H9 (cell line): ENCODE results near the gene EPHA2. TPM values are rescaled to one million over a fixed set of nuclear protein-coding genes. Genes with fewer than 3 reads are reported as not detected.

Source experiments
- DNase-seq: peaks from one replicate; pipeline ENCODE4 v3.0.0-alpha.2; 2017
- H2AFZ ChIP-seq: one replicate; pipeline ENCODE4 v1.6.1; 2013; ENCODE audit warnings: mild to moderate bottlenecking, low read length, control low read depth, moderate library complexity
- H2AK5ac ChIP-seq: 2 replicates; pipeline ENCODE4 v1.6.1; 2013; ENCODE audit warnings: low read length, control low read depth, mixed read lengths; ENCODE audit not compliant: insufficient read length
- H2BK120ac ChIP-seq: one replicate; pipeline ENCODE4 v1.6.1; 2013; ENCODE audit warnings: low read depth, mild to moderate bottlenecking, low read length, control low read depth, inconsistent platforms; ENCODE audit not compliant: poor library complexity, severe bottlenecking
- H2BK12ac ChIP-seq: 2 replicates; pipeline ENCODE4 v1.6.1; 2013; ENCODE audit warnings: low read length, control low read depth, mixed read lengths, low read depth; ENCODE audit not compliant: insufficient read length
- H2BK15ac ChIP-seq: 2 replicates; pipeline ENCODE4 v1.6.1; 2013; ENCODE audit warnings: low read depth, low read length, control low read depth
- H2BK20ac ChIP-seq: one replicate; pipeline ENCODE4 v1.6.1; 2013; ENCODE audit warnings: low read depth, mild to moderate bottlenecking, low read length, control low read depth, inconsistent platforms; ENCODE audit not compliant: poor library complexity, severe bottlenecking
- H2BK5ac ChIP-seq: 2 replicates; pipeline ENCODE4 v1.6.1; 2013; ENCODE audit warnings: low read length, control low read depth, mixed read lengths; ENCODE audit not compliant: insufficient read length
- H3K14ac ChIP-seq: 2 replicates; pipeline ENCODE4 v1.6.1; 2013; ENCODE audit warnings: low read length, control low read depth; ENCODE audit not compliant: insufficient read depth
- H3K18ac ChIP-seq: 2 replicates; pipeline ENCODE4 v1.6.1; 2013; ENCODE audit warnings: low read depth, mild to moderate bottlenecking, mixed read lengths, low read length, control low read depth; ENCODE audit not compliant: insufficient read length
- H3K23ac ChIP-seq: 2 replicates; pipeline ENCODE4 v1.6.1; 2013; ENCODE audit warnings: low read length, control low read depth, mixed read lengths, low read depth; ENCODE audit not compliant: insufficient read length
- H3K23me2 ChIP-seq: 2 replicates; pipeline ENCODE4 v1.6.1; 2013; ENCODE audit warnings: low read depth, mild to moderate bottlenecking, mixed read lengths, low read length, control low read depth; ENCODE audit not compliant: insufficient read length, poor library complexity, severe bottlenecking
- H3K27ac ChIP-seq: 2 replicates; pipeline ENCODE4 v1.5.1; 2013; ENCODE audit warnings: low read length, control low read depth, mixed read lengths, low read depth; ENCODE audit not compliant: insufficient read length
- H3K27me3 ChIP-seq: 2 replicates; pipeline ENCODE4 v1.6.1; 2013; ENCODE audit warnings: low read length, control low read depth, inconsistent platforms; ENCODE audit not compliant: insufficient read depth
- H3K4ac ChIP-seq: 2 replicates; pipeline ENCODE4 v1.6.1; 2013; ENCODE audit warnings: low read depth, mild to moderate bottlenecking, control low read depth, inconsistent platforms, low read length, moderate library complexity
- H3K4me1 ChIP-seq: 2 replicates; pipeline ENCODE4 v1.6.1; 2013; ENCODE audit warnings: low read length, control low read depth, inconsistent platforms; ENCODE audit not compliant: insufficient read depth
- H3K4me2 ChIP-seq: 2 replicates; pipeline ENCODE4 v1.6.1; 2013; ENCODE audit warnings: low read length, control low read depth, mixed read lengths; ENCODE audit not compliant: insufficient read length, insufficient read depth
- H3K56ac ChIP-seq: 2 replicates; pipeline ENCODE4 v1.6.1; 2013; ENCODE audit warnings: low read depth, mild to moderate bottlenecking, mixed read lengths, low read length, control low read depth; ENCODE audit not compliant: insufficient read length
- H3K79me1 ChIP-seq: 2 replicates; pipeline ENCODE4 v1.6.1; 2013; ENCODE audit warnings: low read depth, mild to moderate bottlenecking, moderate library complexity, low read length, control low read depth, inconsistent platforms; ENCODE audit not compliant: insufficient read depth, poor library complexity, severe bottlenecking
- H3K79me2 ChIP-seq: 2 replicates; pipeline ENCODE4 v1.6.1; 2013; ENCODE audit warnings: low read length, control low read depth, inconsistent platforms; ENCODE audit not compliant: insufficient read depth
- H3K9ac ChIP-seq: 2 replicates; pipeline ENCODE4 v1.6.1; 2013; ENCODE audit warnings: low read length, control low read depth, mixed read lengths; ENCODE audit not compliant: insufficient read length; ENCODE audit errors: extremely low read depth
- H3K9me3 ChIP-seq: one replicate; pipeline ENCODE4 v1.6.1; 2013; ENCODE audit warnings: low read depth, low read length, inconsistent platforms; ENCODE audit not compliant: control insufficient read depth
- H3T11ph ChIP-seq: one replicate; pipeline ENCODE4 v1.6.1; 2013; ENCODE audit warnings: mild to moderate bottlenecking, low read length, control low read depth, inconsistent platforms
- H4K20me1 ChIP-seq: one replicate; pipeline ENCODE4 v1.6.1; 2013; ENCODE audit not compliant: control insufficient read depth, insufficient read length, insufficient read depth
- H4K5ac ChIP-seq: 2 replicates; pipeline ENCODE4 v1.6.1; 2013; ENCODE audit warnings: low read depth, mild to moderate bottlenecking, mixed read lengths, low read length, control low read depth; ENCODE audit not compliant: insufficient read length
- H4K8ac ChIP-seq: replicated peaks from 2 replicates; pipeline ENCODE4 v1.6.1; 2013; ENCODE audit warnings: low read length, control low read depth, mixed read lengths, low read depth; ENCODE audit not compliant: insufficient read length
- H4K91ac ChIP-seq: 2 replicates; pipeline ENCODE4 v1.6.1; 2013; ENCODE audit warnings: low read depth, mild to moderate bottlenecking, moderate library complexity, mixed read lengths, low read length, control low read depth; ENCODE audit not compliant: insufficient read length
- H3K27ac Mint-ChIP-seq, 3 experiments: 2 replicates in 2 of 3; 3 replicates in 1 of 3; pipeline ENCODE4 v1.8.0; 2020 to 2021; ENCODE audit warnings: mixed read lengths in 3 of 3, mild to moderate bottlenecking in 1 of 3, moderate library complexity in 1 of 3
- H3K27me3 Mint-ChIP-seq: 2 replicates; pipeline ENCODE4 v1.8.0; 2021; ENCODE audit warnings: low read depth, mild to moderate bottlenecking, moderate library complexity, mixed read lengths
- H3K36me3 Mint-ChIP-seq, 3 experiments: 2 replicates in 2 of 3; 3 replicates in 1 of 3; pipeline ENCODE4 v1.8.0; 2020 to 2021; ENCODE audit warnings: low read depth in 3 of 3, mixed read lengths in 3 of 3; ENCODE audit not compliant: insufficient read depth in 1 of 3
- H3K4me1 Mint-ChIP-seq, 2 experiments: 2 replicates each; pipeline ENCODE4 v1.8.0; 2020; ENCODE audit warnings: mixed read lengths in 2 of 2
- H3K4me3 Mint-ChIP-seq, 2 experiments: 2 replicates in 1 of 2; 3 replicates in 1 of 2; pipeline ENCODE4 v1.8.0; 2020 to 2021; ENCODE audit warnings: mild to moderate bottlenecking in 2 of 2, mixed read lengths in 2 of 2, moderate library complexity in 1 of 2
- H3K9me3 Mint-ChIP-seq, 2 experiments: 2 replicates in 1 of 2; 3 replicates in 1 of 2; pipeline ENCODE4 v1.8.0; 2020; ENCODE audit warnings: mild to moderate bottlenecking in 2 of 2, mixed read lengths in 2 of 2, moderate library complexity in 1 of 2
- WGBS: extraction: QIAGEN DNeasy Blood & Tissue Kit; methylation state at CpG from one replicate; pipeline ENCODE4 v1.1.7; 2013; ENCODE audit warnings: missing lambda C conversion rate, low lambda C conversion rate, mixed read lengths; ENCODE audit not compliant: insufficient read length; ENCODE audit errors: extremely low coverage; 5-methylcytosine and 5-hydroxymethylcytosine counted together
- total RNA-seq: library from RNA; stranded (reverse); gene quantifications from 2 replicates; pipeline ENCODE4 v1.2.1, GENCODE V29; 2021
- TF ChIP-seq, protein P1 (sequence below): fragments of 200-600 bp; sonication (generic); conservative IDR thresholded peaks from 3 replicates; pipeline ENCODE4 v1.8.0; 2021; ENCODE audit warnings: antibody characterized with exemption, mild to moderate bottlenecking

The EPHA2 gene
- total RNA-seq, 1 experiment from 2014 or later = 33.1 TPM

DNA sequence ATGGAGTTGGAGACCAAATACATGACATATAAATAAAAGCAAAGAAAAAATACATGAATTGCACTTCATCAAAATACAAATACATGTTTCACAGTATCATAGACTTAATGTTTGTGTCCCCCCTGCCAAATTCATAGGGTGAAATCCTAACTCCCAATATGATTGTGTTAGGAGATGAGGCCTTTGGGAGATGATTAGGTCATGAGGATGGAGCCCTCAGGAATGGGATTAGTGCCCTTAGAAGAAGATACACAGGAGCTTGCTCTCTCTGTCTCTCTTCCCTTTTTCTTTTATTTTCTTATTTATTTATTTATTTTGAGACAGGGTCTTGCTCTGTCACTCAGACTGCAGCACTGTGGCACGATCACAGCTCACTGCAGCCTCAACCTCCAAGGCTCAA is 56.5 kb downstream of the EPHA2 start:
- Histone ChIP-seq H3K56ac (no peak overlapping the region), H4K20me1 (no peaks in the 10 kb centered on the region), H2AFZ (no peak overlapping the region), H2BK15ac (no peak overlapping the region), H3K27ac (no peak overlapping the region), H3K79me1 (no peaks in the 10 kb centered on the region), H3K4me1 (no peaks in the 10 kb centered on the region), H4K91ac (no peak overlapping the region), H3K27me3 (no peaks in the 10 kb centered on the region), H3K9me3 (no peaks in the 10 kb centered on the region), H3K23ac (no peak overlapping the region), H3K14ac (no peak overlapping the region), H2BK20ac (no peak overlapping the region), H3T11ph (no peak overlapping the region), H2AK5ac (no peak overlapping the region), H2BK5ac (no peak overlapping the region), H2BK120ac (no peak overlapping the region), H4K8ac (no peak overlapping the region), H4K5ac (no peak overlapping the region), H3K4ac (no peak overlapping the region), H3K23me2 (no peaks in the 10 kb centered on the region), H3K4me2 (no peak overlapping the region), H3K9ac (no peak overlapping the region), H2BK12ac (no peak overlapping the region), H3K79me2 (no peaks in the 10 kb centered on the region), H3K18ac (no peak overlapping the region)
- Mint-ChIP-seq H3K27me3 (peaks cover 27% of the 10 kb centered on the region), H3K36me3 (peaks cover 3 to 8% (median 5%) of the 10 kb centered on the region in 3 experiments; a peak in 5 of 7 replicates), H3K4me3 (no peak overlapping the region), H3K27ac (no peak overlapping the region), H3K4me1 (peaks cover 0 to 18% of the 10 kb centered on the region in 2 experiments; a peak in 2 of 4 replicates), H3K9me3 (peaks cover 17 to 19% of the 10 kb centered on the region in 2 experiments)
- TF ChIP-seq, protein P1, sequence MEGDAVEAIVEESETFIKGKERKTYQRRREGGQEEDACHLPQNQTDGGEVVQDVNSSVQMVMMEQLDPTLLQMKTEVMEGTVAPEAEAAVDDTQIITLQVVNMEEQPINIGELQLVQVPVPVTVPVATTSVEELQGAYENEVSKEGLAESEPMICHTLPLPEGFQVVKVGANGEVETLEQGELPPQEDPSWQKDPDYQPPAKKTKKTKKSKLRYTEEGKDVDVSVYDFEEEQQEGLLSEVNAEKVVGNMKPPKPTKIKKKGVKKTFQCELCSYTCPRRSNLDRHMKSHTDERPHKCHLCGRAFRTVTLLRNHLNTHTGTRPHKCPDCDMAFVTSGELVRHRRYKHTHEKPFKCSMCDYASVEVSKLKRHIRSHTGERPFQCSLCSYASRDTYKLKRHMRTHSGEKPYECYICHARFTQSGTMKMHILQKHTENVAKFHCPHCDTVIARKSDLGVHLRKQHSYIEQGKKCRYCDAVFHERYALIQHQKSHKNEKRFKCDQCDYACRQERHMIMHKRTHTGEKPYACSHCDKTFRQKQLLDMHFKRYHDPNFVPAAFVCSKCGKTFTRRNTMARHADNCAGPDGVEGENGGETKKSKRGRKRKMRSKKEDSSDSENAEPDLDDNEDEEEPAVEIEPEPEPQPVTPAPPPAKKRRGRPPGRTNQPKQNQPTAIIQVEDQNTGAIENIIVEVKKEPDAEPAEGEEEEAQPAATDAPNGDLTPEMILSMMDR = no peak
- no CpG with 5 or more reads among the region's 1 CpG for WGBS
- no peak for DNase-seq
